HepG2 (cell line): ENCODE measurements around the gene SNAI3. TPM values are rescaled to one million over a fixed set of nuclear protein-coding genes. Genes with fewer than 3 reads are reported as not detected.

Experiments used
- ASH2L ChIP-seq: fragments of 300-600, 200-600 bp; sonication (generic); IDR thresholded peaks from 2 replicates; pipeline ENCODE4 v1.7.0; 2017; ENCODE audit warnings: low read depth, mild to moderate bottlenecking, moderate library complexity, mixed read lengths, low read length; ENCODE audit not compliant: insufficient read length
- BCLAF1 ChIP-seq: fragments of 450-650 bp; IDR thresholded peaks from 2 replicates; pipeline ENCODE4 v1.6.1; 2017; ENCODE audit warnings: mild to moderate bottlenecking
- CHD4 ChIP-seq: fragments of 200-600 bp; sonication (generic); IDR thresholded peaks from 2 replicates; pipeline ENCODE4 v1.7.0; 2017; ENCODE audit warnings: mild to moderate bottlenecking, low read length, borderline replicate concordance
- FOSL1 ChIP-seq: sonication (generic); formaldehyde crosslinking; IDR thresholded peaks from 2 replicates; pipeline ENCODE4 v1.9.0; 2021; ENCODE audit warnings: missing genetic modification reagents, borderline replicate concordance
- HHEX ChIP-seq: IDR thresholded peaks from 2 replicates; pipeline ENCODE4 v1.6.1; 2016; ENCODE audit warnings: control low read depth
- KAT7 ChIP-seq: IDR thresholded peaks from 2 replicates; pipeline ENCODE4 v1.6.1; 2018; ENCODE audit warnings: borderline replicate concordance, missing compliant biosample characterization
- NFYB ChIP-seq: sonication (generic); formaldehyde crosslinking; IDR thresholded peaks from 2 replicates; pipeline ENCODE4 v1.4.0; 2020; ENCODE audit warnings: missing genetic modification reagents
- REPIN1 ChIP-seq: sonication (generic); formaldehyde crosslinking; IDR thresholded peaks from 2 replicates; pipeline ENCODE4 v1.8.0; 2022; ENCODE audit warnings: missing genetic modification reagents, low read depth, mild to moderate bottlenecking, borderline replicate concordance
- RXRB ChIP-seq: IDR thresholded peaks from 2 replicates; pipeline ENCODE4 v1.6.1; 2016; ENCODE audit warnings: borderline replicate concordance, missing genetic modification reagents, missing compliant biosample characterization
- YEATS2 ChIP-seq: sonication (generic); formaldehyde crosslinking; IDR thresholded peaks from 2 replicates; pipeline ENCODE4 v1.4.0; 2020; ENCODE audit warnings: missing genetic modification reagents, borderline replicate concordance
- ZBTB43 ChIP-seq: sonication (generic); formaldehyde crosslinking; conservative IDR thresholded peaks from 2 replicates; pipeline ENCODE4 v1.4.0; 2020; ENCODE audit warnings: missing genetic modification reagents
- ZFX ChIP-seq: sonication (generic); formaldehyde crosslinking; IDR thresholded peaks from 2 replicates; pipeline ENCODE4 v1.4.0; 2020; ENCODE audit warnings: mild to moderate bottlenecking, low read depth, missing genetic modification reagents, moderate library complexity
- ZHX2 ChIP-seq, 2 experiments: sonication (generic) in 1 of 2; formaldehyde crosslinking in 1 of 2; IDR thresholded peaks; 2 replicates each; pipeline versions ENCODE4 v1.6.1 to v1.9.0; 2014 to 2022; ENCODE audit warnings: antibody characterized with exemption in 1 of 2, borderline replicate concordance in 1 of 2, inconsistent platforms in 1 of 2, low read depth in 1 of 2, missing genetic modification reagents in 1 of 2
- ZKSCAN8 ChIP-seq: IDR thresholded peaks from 2 replicates; pipeline ENCODE4 v1.6.1; 2016; ENCODE audit warnings: borderline replicate concordance, missing genetic modification reagents, missing compliant biosample characterization
- ZMAT5 ChIP-seq: sonication (generic); formaldehyde crosslinking; IDR thresholded peaks from 2 replicates; pipeline ENCODE4 v1.5.0; 2020; ENCODE audit warnings: mild to moderate bottlenecking, low read depth, missing genetic modification reagents, borderline replicate concordance
- ZNF160 ChIP-seq: sonication (generic); formaldehyde crosslinking; IDR thresholded peaks from 2 replicates; pipeline ENCODE4 v1.8.0; 2022; ENCODE audit warnings: mild to moderate bottlenecking, inconsistent platforms, missing genetic modification reagents
- ZNF557 ChIP-seq: sonication (generic); formaldehyde crosslinking; IDR thresholded peaks from 2 replicates; pipeline ENCODE4 v1.4.0; 2020; ENCODE audit warnings: missing genetic modification reagents
- ZNF562 ChIP-seq: sonication (generic); formaldehyde crosslinking; IDR thresholded peaks from 2 replicates; pipeline ENCODE4 v1.8.0; 2022; ENCODE audit warnings: missing genetic modification reagents, borderline replicate concordance
- ZNF564 ChIP-seq: sonication (generic); formaldehyde crosslinking; IDR thresholded peaks from 2 replicates; pipeline ENCODE4 v1.8.1; 2023; ENCODE audit warnings: mild to moderate bottlenecking, missing genetic modification reagents
- ZNF879 ChIP-seq: sonication (generic); formaldehyde crosslinking; IDR thresholded peaks from 2 replicates; pipeline ENCODE4 v1.8.1; 2023; ENCODE audit warnings: missing genetic modification reagents
- polyA plus RNA-seq, 8 experiments: library from polyadenylated mRNA; depleted of rRNA in 3 of 8; stranded (reverse) in 7 of 8; unstranded in 1 of 8; fragments of >200 nt; fragmentation: Illumina TruSeq in 4 of 8; extraction: Trizol in 4 of 8; gene quantifications; 2 replicates each; pipeline versions ENCODE4 v1.2.1 to v1.2.3, GENCODE V29; 2011 to 2016; ENCODE audit warnings: low read depth in 4 of 8, missing spikeins in 1 of 8, mixed read lengths in 1 of 8; ENCODE audit not compliant: insufficient read depth in 1 of 8
- total RNA-seq, 5 experiments: library from RNA; depleted of rRNA; stranded (reverse); fragments of >200 nt; fragmentation: Illumina TruSeq; extraction: Trizol; gene quantifications; 2 replicates each; pipeline ENCODE4 v1.2.3, GENCODE V29; 2016; ENCODE audit warnings: low read depth in 1 of 5

Gene SNAI3
- total and polyA plus RNA-seq, 2 of the 13 experiments (the other 11 are each of a cell fraction or from before 2014, with no cell fraction given): 0.09 to 0.18 TPM

GRCh38 chr16:88650749-88651275 is 35.5 kb downstream of the SNAI3 start, which contains the start of gene CYBA (continued):
- TF ChIP-seq ZMAT5 (no peak), HHEX (CRISPR knock-in tag) (no peak), BCLAF1 (no peak), ZNF557 (CRISPR knock-in tag) (peak; percentile 82), ZFX (peak; percentile 90), KAT7 (CRISPR knock-in tag) (no peak), ZNF879 (CRISPR knock-in tag) (no peak), ZBTB43 (CRISPR knock-in tag) (peak; percentile 70), ZKSCAN8 (CRISPR knock-in tag) (no peak), YEATS2 (CRISPR knock-in tag) (no peak), FOSL1 (CRISPR knock-in tag) (no peak), NFYB (CRISPR knock-in tag) (no peak), CHD4 (no peak), ZNF564 (CRISPR knock-in tag) (peak; percentile 33; the same call in 1 of the 2 replicates), ZNF562 (no peak), ASH2L (no peak), ZNF160 (peak; percentile 9; the same call in 1 of the 2 replicates), ZHX2 (IDR thresholded peaks at IDR 0.05; ENCODE audit: low read depth) (0 out of 2 replicates have a peak, but pooled peaks have one; percentile 23), ZHX2 (CRISPR knock-in tag; IDR thresholded peaks at IDR 0.05; ENCODE audit: borderline replicate concordance) (no peak; the same call in 1 of the 2 replicates), RXRB (no peak; the same call in 1 of the 2 replicates), REPIN1 (CRISPR knock-in tag) (no peak)
